Endothelial cell of umbilical vein (primary cell): ENCODE measurements around the gene DNASE2.

Source experiments
- CTCF ChIP-seq, 2 donors: IDR thresholded peaks; 1 replicate in 1 of 2; 2 replicates in 1 of 2; pipeline ENCODE4 v1.5.1; 2011; ENCODE audit warnings: low read length in 2 of 2, mild to moderate bottlenecking in 2 of 2, moderate library complexity in 2 of 2, control low read depth in 1 of 2, inconsistent platforms in 1 of 2, low read depth in 1 of 2; ENCODE audit not compliant: insufficient read depth in 1 of 2; ENCODE audit errors: extremely low read depth in 1 of 2
- EZH2 ChIP-seq: IDR thresholded peaks from 2 replicates; pipeline ENCODE4 v1.6.1; 2012; ENCODE audit warnings: borderline replicate concordance, low read depth, mild to moderate bottlenecking, moderate library complexity, low read length, inconsistent platforms; ENCODE audit not compliant: severe bottlenecking
- JUN ChIP-seq: IDR thresholded peaks from 2 replicates; pipeline ENCODE4 v1.6.1; 2011; ENCODE audit warnings: borderline replicate concordance, low read depth; ENCODE audit not compliant: insufficient read length, insufficient read depth
- MYC ChIP-seq: IDR thresholded peaks from one replicate; pipeline ENCODE4 v1.6.1; 2011; ENCODE audit warnings: mild to moderate bottlenecking, low read depth, low read length
- POLR2A ChIP-seq: IDR thresholded peaks from 2 replicates; pipeline ENCODE4 v1.6.1; 2012; ENCODE audit warnings: low read depth, mild to moderate bottlenecking, control low read depth, low read length
- POLR2AphosphoS5 ChIP-seq: IDR thresholded peaks from 2 replicates; pipeline ENCODE4 v1.6.1; 2012; ENCODE audit warnings: low read depth, mild to moderate bottlenecking, control low read depth, low read length, moderate library complexity; ENCODE audit not compliant: insufficient read depth

GRCh38 chr19:12858041-12858928, 23.0 kb downstream of the DNASE2 start:
- TF ChIP-seq POLR2AphosphoS5 (no peak), CTCF (IDR thresholded peaks at IDR 0.05; ENCODE audit: extremely low read depth in 1 of 2, insufficient read depth in 1 of 2, low read depth in 1 of 2, low read length in 2 of 2) (no peak), JUN (no peak), POLR2A (no peak), MYC (no peak), EZH2 (no peak)
